Spleen (tissue), 11 donors: Measurements from ENCODE around the gene PTPRN2. TPM values are rescaled to one million over a fixed set of nuclear protein-coding genes. Genes with fewer than 3 reads are reported as not detected.

ENCODE experiments used
- DNase-seq: peaks from one replicate; pipeline ENCODE4 v3.0.0-alpha.2; 2020
- H3K27ac ChIP-seq, 8 donors: fragments of 200-600 bp; sonication (generic) in 7 of 8; 1 replicate in 4 of 8; 2 replicates in 4 of 8; pipeline versions ENCODE4 v1.5.0 to v1.8.0; 2016 to 2021; ENCODE audit warnings: inconsistent platforms in 4 of 8, mild to moderate bottlenecking in 4 of 8, moderate library complexity in 1 of 8
- H3K27me3 ChIP-seq, 7 donors: fragments of 200-600 bp; sonication (generic) in 6 of 7; replicated peaks in 1 of 7; 1 replicate in 4 of 7; 2 replicates in 3 of 7; pipeline versions ENCODE4 v1.5.0 to v1.8.0; 2016 to 2021; ENCODE audit warnings: inconsistent platforms in 3 of 7, mild to moderate bottlenecking in 1 of 7
- H3K36me3 ChIP-seq, 6 donors: fragments of 200-600 bp; sonication (generic) in 5 of 6; 1 replicate in 4 of 6; 2 replicates in 2 of 6; pipeline versions ENCODE4 v1.5.0 to v1.8.0; 2016 to 2021; ENCODE audit warnings: inconsistent platforms in 2 of 6
- H3K4me1 ChIP-seq, 6 donors: fragments of 200-600 bp; sonication (generic) in 5 of 6; 1 replicate in 3 of 6; 2 replicates in 3 of 6; pipeline versions ENCODE4 v1.5.0 to v1.8.0; 2016 to 2021; ENCODE audit warnings: inconsistent platforms in 3 of 6
- H3K4me3 ChIP-seq, 8 donors: fragments of 200-600 bp; sonication (generic) in 7 of 8; 1 replicate in 4 of 8; 2 replicates in 4 of 8; pipeline versions ENCODE4 v1.5.0 to v1.8.0; 2016 to 2021; ENCODE audit warnings: inconsistent platforms in 4 of 8, mild to moderate bottlenecking in 4 of 8, moderate library complexity in 2 of 8
- H3K9me3 ChIP-seq, 8 donors: fragments of 200-600 bp; sonication (generic) in 7 of 8; 1 replicate in 4 of 8; 2 replicates in 4 of 8; pipeline versions ENCODE4 v1.5.0 to v1.8.0; 2016 to 2021; ENCODE audit warnings: inconsistent platforms in 4 of 8
- POLR2A ChIP-seq, 3 donors: fragments of 450-650 bp; IDR thresholded peaks; one replicate each; pipeline ENCODE4 v1.5.1; 2017; ENCODE audit warnings: antibody characterized with exemption in 3 of 3, mild to moderate bottlenecking in 1 of 3
- POLR2AphosphoS5 ChIP-seq, 3 donors: sonication (generic); formaldehyde crosslinking; IDR thresholded peaks; one replicate each; pipeline ENCODE4 v1.5.1; 2017; ENCODE audit warnings: antibody characterized with exemption in 3 of 3
- WGBS, 5 donors: extraction: QIAGEN DNeasy Blood & Tissue Kit in 3 of 5; methylation state at CpG; one replicate each; pipeline versions ENCODE4 v1.1.5 to v1.1.7; 2013 to 2018; 5-methylcytosine and 5-hydroxymethylcytosine counted together
- intact Hi-C: fragments of 100-400 bp; cut with DNase I; formaldehyde crosslinking; loops from one replicate; pipeline ENCODE4 v1.15.0; 2023; ENCODE audit warnings: low total_unique reads
- polyA plus RNA-seq, 3 donors: library from polyadenylated mRNA; stranded (reverse); fragments of 200-250 nt; gene quantifications; one replicate each; pipeline ENCODE4 v1.2.1, GENCODE V29; 2013
- total RNA-seq, 7 donors: library from RNA; depleted of rRNA in 3 of 7; stranded (reverse); fragments of >200 nt in 3 of 7; fragmentation: NEBNext Ultra II Directional in 4 of 7; extraction: Animal tissue kit (Norgen Biotek cat#: 25700) in 4 of 7; gene quantifications; one replicate each; pipeline versions ENCODE4 v1.1.0 to v1.2.1, GENCODE V29; 2016 to 2021
- TF ChIP-seq, protein P1 (sequence below), 11 experiments: fragments of 200-600 bp in 7 of 11; fragments of 450-650 bp in 4 of 11; sonication (generic) in 4 of 11; IDR thresholded peaks in 8 of 11; conservative IDR thresholded peaks in 3 of 11; 1 replicate in 7 of 11; 2 replicates in 4 of 11; pipeline versions ENCODE4 v1.4.0 to v1.8.0; 2016 to 2021; ENCODE audit warnings: antibody characterized with exemption in 11 of 11, inconsistent platforms in 4 of 11, mild to moderate bottlenecking in 1 of 11
- donor health status: healthy with polysubstance abuse.
- donor health status: DM: no; HTN: no; CAD: no; lungs with moderate emphysema.
- donor health status: DM: no; HTN: no; CAD: no.
- donor health status: Bipolar disorder and iron deficiency.
- donor health status: healthy.
- donor health status: DM: no; HTN: no; CAD: no.
- donor health status: DM: yes; HTN: yes; CAD: no.

Gene PTPRN2
- total and polyA plus RNA-seq, 10 donors = 7.0 to 22.8 (median 16.8) TPM

DNA sequence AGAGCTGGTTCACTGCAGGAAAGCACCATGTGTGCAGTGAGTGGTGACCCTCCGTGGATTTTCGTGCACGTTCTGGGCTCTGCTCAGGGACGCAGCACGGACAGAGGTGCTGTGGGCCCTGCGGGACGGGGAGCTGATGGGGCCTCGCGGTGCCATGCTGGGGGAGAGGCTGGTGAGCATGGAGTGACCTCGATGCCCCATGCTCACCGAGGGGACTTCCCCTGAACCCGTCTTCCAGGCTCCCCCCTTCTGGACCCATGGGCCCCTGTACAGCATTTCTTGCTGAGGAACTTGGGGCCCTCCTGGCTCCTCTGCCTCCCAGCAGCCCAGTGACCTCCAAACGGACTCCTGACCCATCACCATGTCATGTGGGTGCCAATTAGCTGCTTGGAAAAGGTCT is 997.1 kb downstream of the PTPRN2 start:
- peak; percentile 65 for DNase-seq
- Histone ChIP-seq H3K4me3 (no peak overlapping the region), H3K36me3 (no peaks in the 10 kb centered on the region), H3K9me3 (peaks cover 0 to 8% (median 1%) of the 10 kb centered on the region in 8 donors), H3K27me3 (peaks cover 0 to 28% (median 0%) of the 10 kb centered on the region in 7 donors), H3K27ac (no peak overlapping the region), H3K4me1 (no peaks in the 10 kb centered on the region)
- intact Hi-C loops = no loop called here
- TF ChIP-seq, protein P1, sequence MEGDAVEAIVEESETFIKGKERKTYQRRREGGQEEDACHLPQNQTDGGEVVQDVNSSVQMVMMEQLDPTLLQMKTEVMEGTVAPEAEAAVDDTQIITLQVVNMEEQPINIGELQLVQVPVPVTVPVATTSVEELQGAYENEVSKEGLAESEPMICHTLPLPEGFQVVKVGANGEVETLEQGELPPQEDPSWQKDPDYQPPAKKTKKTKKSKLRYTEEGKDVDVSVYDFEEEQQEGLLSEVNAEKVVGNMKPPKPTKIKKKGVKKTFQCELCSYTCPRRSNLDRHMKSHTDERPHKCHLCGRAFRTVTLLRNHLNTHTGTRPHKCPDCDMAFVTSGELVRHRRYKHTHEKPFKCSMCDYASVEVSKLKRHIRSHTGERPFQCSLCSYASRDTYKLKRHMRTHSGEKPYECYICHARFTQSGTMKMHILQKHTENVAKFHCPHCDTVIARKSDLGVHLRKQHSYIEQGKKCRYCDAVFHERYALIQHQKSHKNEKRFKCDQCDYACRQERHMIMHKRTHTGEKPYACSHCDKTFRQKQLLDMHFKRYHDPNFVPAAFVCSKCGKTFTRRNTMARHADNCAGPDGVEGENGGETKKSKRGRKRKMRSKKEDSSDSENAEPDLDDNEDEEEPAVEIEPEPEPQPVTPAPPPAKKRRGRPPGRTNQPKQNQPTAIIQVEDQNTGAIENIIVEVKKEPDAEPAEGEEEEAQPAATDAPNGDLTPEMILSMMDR (IDR thresholded peaks at IDR 0.05 in 8 of 11, conservative IDR thresholded peaks at IDR 0.05 in 3 of 11) = no peak
- TF ChIP-seq POLR2AphosphoS5 (IDR thresholded peaks at IDR 0.05) (no peak), POLR2A (IDR thresholded peaks at IDR 0.05) (no peak)
- 77 to 93% (median 88%) methylated on average over 11 to 13 of the region's 13 CpGs for WGBS, 5 donors

DNA sequence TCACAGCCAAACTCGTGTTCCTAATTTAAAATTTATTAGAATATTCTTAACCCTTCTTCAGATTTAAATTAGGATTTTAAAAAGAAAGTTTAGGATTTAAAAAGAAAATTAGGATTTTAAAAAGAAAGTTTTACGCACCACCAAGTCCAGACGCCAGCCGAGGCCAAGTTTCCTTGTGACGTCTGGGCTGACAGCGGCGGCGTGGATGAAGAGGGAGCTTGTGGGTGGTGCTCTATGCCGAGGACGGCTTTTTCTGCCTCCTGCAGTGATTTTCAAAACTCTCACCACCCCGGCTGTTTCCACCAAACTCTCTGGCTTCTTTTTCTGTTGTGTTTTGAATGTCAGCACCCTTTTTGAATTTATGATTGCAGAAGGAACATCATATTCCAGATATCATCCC is 997.9 kb downstream of the PTPRN2 start:
- Histone ChIP-seq H3K9me3 (peaks cover 0 to 14% (median 3%) of the 10 kb centered on the region in 8 donors), H3K36me3 (no peaks in the 10 kb centered on the region), H3K27me3 (peaks cover 0 to 35% (median 0%) of the 10 kb centered on the region in 7 donors), H3K4me1 (no peaks in the 10 kb centered on the region), H3K4me3 (no peak overlapping the region), H3K27ac (no peak overlapping the region)
- 69 to 85% (median 76%) methylated on average over 11 of the region's 11 CpGs for WGBS, 5 donors
- DNase-seq = peak; percentile 23
- TF ChIP-seq POLR2A (IDR thresholded peaks at IDR 0.05) (no peak), POLR2AphosphoS5 (IDR thresholded peaks at IDR 0.05) (no peak)
- TF ChIP-seq, protein P1 (IDR thresholded peaks at IDR 0.05 in 8 of 11, conservative IDR thresholded peaks at IDR 0.05 in 3 of 11) = no peak
- intact Hi-C loops = no loop called here

DNA sequence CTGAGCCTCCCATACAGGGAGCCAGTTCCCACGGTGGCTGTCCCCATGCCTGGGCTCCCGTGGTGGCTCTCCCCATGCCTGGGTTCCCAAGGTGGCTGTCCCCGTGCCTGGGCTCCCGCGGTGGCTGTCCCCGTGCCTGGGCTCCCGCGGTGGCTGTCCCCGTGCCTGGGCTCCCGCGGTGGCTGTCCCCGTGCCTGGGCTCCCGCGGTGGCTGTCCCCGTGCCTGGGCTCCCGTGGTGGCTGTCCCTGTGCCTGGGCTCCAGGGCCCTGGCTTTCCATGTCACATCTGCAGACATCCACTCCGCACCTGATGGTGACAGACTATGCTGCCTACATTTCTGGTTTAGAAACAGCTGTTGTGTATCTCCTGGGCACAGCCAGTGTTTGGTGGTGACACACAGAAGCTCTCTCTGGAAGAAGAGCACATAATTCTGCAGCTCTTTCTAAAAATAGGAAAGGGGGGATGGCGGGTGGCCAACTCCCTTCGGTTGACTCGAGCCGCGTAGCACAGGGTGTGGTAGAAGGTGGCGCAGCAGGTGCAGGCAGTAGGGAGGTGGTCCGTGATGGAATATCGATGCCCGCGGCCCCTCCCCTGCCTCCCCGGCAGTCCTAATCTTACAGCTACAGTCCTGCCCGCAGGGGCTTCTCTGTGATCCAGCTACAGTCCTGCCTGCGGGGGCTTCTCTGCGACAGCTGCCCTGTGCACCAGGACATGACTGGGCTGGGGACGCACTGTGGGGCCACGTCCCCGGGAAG is 999.6 kb downstream of the PTPRN2 start:
- intact Hi-C loops = no loop called here
- peak; percentile 55 for DNase-seq
- H3K9me3 ChIP-seq = peaks cover 0 to 14% (median 3%) of the 10 kb centered on the region in 8 donors
- no peak overlapping the region for H3K4me3 ChIP-seq
- TF ChIP-seq, protein P1 (IDR thresholded peaks at IDR 0.05 in 8 of 11, conservative IDR thresholded peaks at IDR 0.05 in 3 of 11) = no peak
- TF ChIP-seq POLR2AphosphoS5 (IDR thresholded peaks at IDR 0.05) = no peak
- TF ChIP-seq POLR2A (IDR thresholded peaks at IDR 0.05) = no peak
- WGBS, 5 donors = 82 to 91% (median 87%) methylated on average over 20 to 34 of the region's 34 CpGs
- no peaks in the 10 kb centered on the region for H3K4me1 ChIP-seq
- H3K36me3 ChIP-seq = no peaks in the 10 kb centered on the region
- H3K27me3 ChIP-seq = peaks cover 0 to 40% (median 0%) of the 10 kb centered on the region in 7 donors
- no peak overlapping the region for H3K27ac ChIP-seq

DNA sequence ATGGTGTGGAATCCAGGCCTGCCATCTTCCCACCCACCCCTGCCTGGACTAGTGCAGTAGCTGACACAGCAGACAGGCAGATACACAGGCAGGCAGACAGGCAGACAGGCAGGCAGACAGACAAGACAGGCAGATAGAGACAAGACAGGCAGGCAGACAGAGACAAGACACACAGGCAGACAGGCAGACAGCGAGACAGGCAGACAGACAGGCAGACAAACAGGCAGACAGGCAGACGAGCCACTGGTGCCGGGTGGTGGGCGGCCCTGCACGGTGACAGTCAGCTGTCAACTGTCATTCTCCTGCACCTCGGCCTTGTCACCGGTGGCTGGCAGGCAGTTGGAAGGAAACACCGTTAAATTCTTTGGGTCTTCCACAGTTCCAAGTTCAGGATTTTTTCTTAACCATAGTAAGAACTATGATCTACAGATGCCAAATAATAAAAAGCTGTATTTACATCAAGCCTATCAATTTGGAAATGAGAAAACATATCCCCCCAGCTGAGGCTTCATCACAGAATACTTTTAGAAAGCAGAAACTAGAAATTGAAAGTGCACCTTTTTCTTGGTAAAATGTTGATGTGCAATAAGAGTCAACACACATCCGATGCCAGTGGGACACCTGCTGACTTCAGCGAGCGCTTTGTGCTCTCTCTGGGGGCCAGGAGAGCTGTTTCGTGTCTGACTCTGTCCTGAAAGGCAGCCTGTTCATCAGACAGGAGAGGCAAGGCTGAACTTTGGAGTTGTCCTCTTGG is 1000.4 kb downstream of the PTPRN2 start:
- H3K27me3 ChIP-seq = peaks cover 0 to 40% (median 0%) of the 10 kb centered on the region in 7 donors
- 82 to 91% (median 85%) methylated on average over 12 of the region's 12 CpGs for WGBS, 5 donors
- H3K9me3 ChIP-seq = peaks cover 0 to 14% (median 3%) of the 10 kb centered on the region in 8 donors
- DNase-seq = peak; percentile 44
- intact Hi-C loops = no loop called here
- no peaks in the 10 kb centered on the region for H3K4me1 ChIP-seq
- TF ChIP-seq POLR2A (IDR thresholded peaks at IDR 0.05) (no peak), POLR2AphosphoS5 (IDR thresholded peaks at IDR 0.05) (no peak)
- TF ChIP-seq, protein P1 (IDR thresholded peaks at IDR 0.05 in 8 of 11, conservative IDR thresholded peaks at IDR 0.05 in 3 of 11) = no peak
- H3K36me3 ChIP-seq = no peaks in the 10 kb centered on the region
- no peak overlapping the region for H3K27ac ChIP-seq
- no peak overlapping the region for H3K4me3 ChIP-seq
